Endothelial cell of umbilical vein (primary cell): ENCODE measurements around the gene UGT2A3. TPM values are rescaled to one million over a fixed set of nuclear protein-coding genes. Genes with fewer than 3 reads are reported as not detected.

Experiments
- BruUV-seq: library from RNA; stranded (reverse); fragments of 400-500 nt; replicated peaks from 2 replicates; lab custom pipeline; 2021; lab: Mats Ljungman, UMichigan
- CTCF ChIA-PET: fragments of 300-600, 350-600 bp; sonication (Branson Sonifier 250); formaldehyde crosslinking; loops from one replicate; lab custom pipeline; 2021; ENCODE audit warnings: antibody characterized with exemption, inconsistent platforms; lab: Charles Lee
- POLR2A ChIA-PET: fragments of 300-600, 350-600 bp; sonication (Branson Sonifier 250); formaldehyde crosslinking; loops from one replicate; lab custom pipeline; 2021; ENCODE audit warnings: antibody characterized with exemption, inconsistent platforms; lab: Charles Lee
- DNase-seq: peaks from one replicate; pipeline ENCODE4 v3.0.0-alpha.2; 2011; ENCODE audit warnings: low read depth, low spot score
- FAIRE-seq: peaks from 2 replicates; lab custom pipeline; 2011; peaks lifted over from hg19 to GRCh38; lab: Jason Lieb, UNC
- H2AFZ ChIP-seq: 2 replicates; pipeline ENCODE4 v1.6.0; 2012; ENCODE audit warnings: low read depth, low read length, control low read depth, inconsistent platforms
- H3K27ac ChIP-seq: 2 replicates; pipeline ENCODE4 v1.5.1; 2011; ENCODE audit warnings: low read depth, mild to moderate bottlenecking, control low read depth, low read length, moderate library complexity; ENCODE audit not compliant: insufficient read depth
- H3K27me3 ChIP-seq, 2 experiments: 2 replicates each; pipeline versions ENCODE4 v1.6.0 to v1.6.1; 2011; ENCODE audit warnings: low read length in 2 of 2, mixed read lengths in 1 of 2; ENCODE audit not compliant: control insufficient read depth in 2 of 2, insufficient read depth in 2 of 2
- H3K36me3 ChIP-seq, 2 experiments: 2 replicates in 1 of 2; 3 replicates in 1 of 2; pipeline ENCODE4 v1.5.1; 2011; ENCODE audit warnings: low read length in 2 of 2, mild to moderate bottlenecking in 1 of 2, moderate library complexity in 1 of 2; ENCODE audit not compliant: control insufficient read depth in 2 of 2, insufficient read depth in 2 of 2; ENCODE audit errors: extremely low read depth in 1 of 2
- H3K4me1 ChIP-seq: 3 replicates; pipeline ENCODE4 v1.5.1; 2011; ENCODE audit warnings: mild to moderate bottlenecking, low read length; ENCODE audit not compliant: control insufficient read depth, insufficient read depth; ENCODE audit errors: extremely low read depth
- H3K4me2 ChIP-seq: 2 replicates; pipeline ENCODE4 v1.6.1; 2011; ENCODE audit warnings: low read length, control low read depth, mixed read lengths; ENCODE audit not compliant: insufficient read depth
- H3K4me3 ChIP-seq, 3 experiments: fragments of 200-600 bp in 1 of 3; sonication (generic), shearing (Covaris generic) in 1 of 3; replicated peaks in 1 of 3; 2 replicates each; pipeline ENCODE4 v1.5.1; 2011 to 2016; ENCODE audit warnings: control low read depth in 3 of 3, low read length in 3 of 3, mild to moderate bottlenecking in 2 of 3, inconsistent platforms in 1 of 3, low read depth in 1 of 3, moderate library complexity in 1 of 3; ENCODE audit not compliant: insufficient read depth in 1 of 3
- H3K79me2 ChIP-seq: 2 replicates; pipeline ENCODE4 v1.6.0; 2012; ENCODE audit warnings: low read length, inconsistent platforms; ENCODE audit not compliant: control insufficient read depth, insufficient read depth
- H3K9ac ChIP-seq: replicated peaks from 2 replicates; pipeline ENCODE3; 2011; ENCODE audit warnings: low read length, control low read depth; ENCODE audit not compliant: insufficient read depth; ENCODE audit errors: extremely low read depth
- H3K9me1 ChIP-seq: replicated peaks from 3 replicates; pipeline ENCODE4 v1.6.0; 2011; ENCODE audit warnings: mild to moderate bottlenecking, low read length; ENCODE audit not compliant: control insufficient read depth, insufficient read depth; ENCODE audit errors: extremely low read depth
- H3K9me3 ChIP-seq: replicated peaks from 2 replicates; pipeline ENCODE4 v1.5.1; 2012; ENCODE audit warnings: low read length, inconsistent platforms; ENCODE audit not compliant: control insufficient read depth, insufficient read depth
- H4K20me1 ChIP-seq: replicated peaks from 2 replicates; pipeline ENCODE3; 2011; ENCODE audit warnings: mild to moderate bottlenecking, low read length; ENCODE audit not compliant: control insufficient read depth, insufficient read depth; ENCODE audit errors: extremely low read depth
- CTCF ChIP-seq, 2 donors: IDR thresholded peaks; 1 replicate in 1 of 2; 2 replicates in 1 of 2; pipeline ENCODE4 v1.5.1; 2011; ENCODE audit warnings: low read length in 2 of 2, mild to moderate bottlenecking in 2 of 2, moderate library complexity in 2 of 2, control low read depth in 1 of 2, inconsistent platforms in 1 of 2, low read depth in 1 of 2; ENCODE audit not compliant: insufficient read depth in 1 of 2; ENCODE audit errors: extremely low read depth in 1 of 2
- EZH2 ChIP-seq: IDR thresholded peaks from 2 replicates; pipeline ENCODE4 v1.6.1; 2012; ENCODE audit warnings: borderline replicate concordance, low read depth, mild to moderate bottlenecking, moderate library complexity, low read length, inconsistent platforms; ENCODE audit not compliant: severe bottlenecking
- FOS ChIP-seq: IDR thresholded peaks from 2 replicates; pipeline ENCODE4 v1.6.1; 2011; ENCODE audit warnings: mild to moderate bottlenecking, low read length, moderate library complexity, borderline replicate concordance; ENCODE audit not compliant: insufficient read depth
- GATA2 ChIP-seq: IDR thresholded peaks from 2 replicates; pipeline ENCODE4 v1.7.0; 2011; ENCODE audit warnings: low read depth, mild to moderate bottlenecking, moderate library complexity, mixed read lengths, low read length; ENCODE audit not compliant: insufficient read length, insufficient read depth
- JUN ChIP-seq: IDR thresholded peaks from 2 replicates; pipeline ENCODE4 v1.6.1; 2011; ENCODE audit warnings: borderline replicate concordance, low read depth; ENCODE audit not compliant: insufficient read length, insufficient read depth
- MAX ChIP-seq: IDR thresholded peaks from 2 replicates; pipeline ENCODE4 v1.6.1; 2011; ENCODE audit not compliant: insufficient read depth, insufficient read length
- MYC ChIP-seq: IDR thresholded peaks from one replicate; pipeline ENCODE4 v1.6.1; 2011; ENCODE audit warnings: mild to moderate bottlenecking, low read depth, low read length
- POLR2A ChIP-seq: IDR thresholded peaks from 2 replicates; pipeline ENCODE4 v1.6.1; 2012; ENCODE audit warnings: low read depth, mild to moderate bottlenecking, control low read depth, low read length
- POLR2AphosphoS5 ChIP-seq: IDR thresholded peaks from 2 replicates; pipeline ENCODE4 v1.6.1; 2012; ENCODE audit warnings: low read depth, mild to moderate bottlenecking, control low read depth, low read length, moderate library complexity; ENCODE audit not compliant: insufficient read depth
- dilution Hi-C: fragments of 300-500 bp; cut with MboI; formaldehyde crosslinking; loops from one replicate; pipeline ENCODE4 v1.15.0; 2019; ENCODE audit warnings: low sequenced_read_pairs; ENCODE audit not compliant: extremely low pct_ligation_motif_present
- intact Hi-C: fragments of 100-400 bp; cut with micrococcal nuclease; formaldehyde crosslinking; loops from one replicate; pipeline ENCODE4 v1.10.0; 2022
- polyA plus RNA-seq, 4 experiments: library from polyadenylated mRNA; depleted of rRNA in 3 of 4; stranded (reverse) in 3 of 4; unstranded in 1 of 4; fragments of >200 nt; gene quantifications; 2 replicates each; pipeline versions ENCODE4 v1.2.1 to v1.2.3, GENCODE V29; 2011 to 2012; ENCODE audit warnings: missing spikeins in 1 of 4
- total RNA-seq: library from RNA; stranded (reverse); gene quantifications from 2 replicates; pipeline ENCODE4 v1.2.3, GENCODE V29; 2021

The UGT2A3 gene
- total and polyA plus RNA-seq, 2 donors (not counting 3 experiments of a cell fraction or from before 2014, with no cell fraction given): not detected

- H2AFZ ChIP-seq: no peak overlapping the region
- TF ChIP-seq POLR2A (no peak), GATA2 (no peak), FOS (no peak), POLR2AphosphoS5 (no peak), MYC (no peak), JUN (no peak), CTCF (IDR thresholded peaks at IDR 0.05; ENCODE audit: extremely low read depth in 1 of 2, insufficient read depth in 1 of 2, low read depth in 1 of 2, low read length in 2 of 2) (no peak), MAX (no peak), EZH2 (no peak)
- ChIA-PET POLR2A (no interaction called here), CTCF (interaction anchor here (1.1 kb wide), 1 partner anchor 18 kb away, joined by 3 read pairs; no protein-coding TSS in a partner anchor)
- dilution Hi-C loops: no loop called here
- H3K27ac ChIP-seq: no peak overlapping the region
- no peaks in the 10 kb centered on the region for H3K36me3 ChIP-seq
- H3K4me1 ChIP-seq: no peaks in the 10 kb centered on the region
- no peaks in the 10 kb centered on the region for H3K9me3 ChIP-seq
- no peaks in the 10 kb centered on the region for H4K20me1 ChIP-seq
- intact Hi-C loops: no loop called here
- no peaks in the 10 kb centered on the region for H3K79me2 ChIP-seq
- no peak overlapping the region for H3K9ac ChIP-seq
- no peak overlapping the region for H3K4me2 ChIP-seq
- H3K4me3 ChIP-seq: no peak overlapping the region
- no peaks in the 10 kb centered on the region for H3K27me3 ChIP-seq
- no peak for DNase-seq
- FAIRE-seq: no peak
- H3K9me1 ChIP-seq: no peaks in the 10 kb centered on the region
- BruUV-seq: no TSS peak
These were observed 1.5 kb upstream of the UGT2A3 start for GRCh38 chr4:68953056-68953596.
